GF-D8 (cell line): ENCODE results near the gene ZFR.
"Not testable (repeated sequence)": the region's sequence is repeated elsewhere in the genome, so short reads cannot be mapped to it uniquely, and the experiment has no call there.

Experiments used
- DNase-seq: peaks from one replicate; lab custom pipeline; 2025; lab: John Stamatoyannopoulos, UW

Gene ZFR

DNA sequence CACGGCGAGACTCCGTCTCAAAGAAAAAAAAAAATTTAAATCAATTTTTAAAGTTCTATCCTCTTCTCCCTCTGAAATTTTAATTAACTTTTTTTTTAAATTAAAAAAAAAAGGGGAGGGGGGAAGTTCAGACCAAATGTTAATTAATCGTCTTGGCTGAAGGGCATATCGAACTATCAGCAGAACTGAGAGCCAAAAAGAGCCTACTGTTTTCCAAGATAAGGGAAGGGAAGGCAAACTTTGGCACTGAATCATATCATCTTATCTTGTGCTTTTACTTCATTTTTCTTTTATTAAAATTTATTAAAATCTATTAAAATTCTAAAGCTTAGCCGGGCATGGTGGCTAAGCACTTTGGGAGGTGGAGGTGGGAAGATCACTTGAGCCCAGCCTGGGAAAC lies 85.9 kb downstream of the ZFR start:
- DNase-seq = no peak

DNA sequence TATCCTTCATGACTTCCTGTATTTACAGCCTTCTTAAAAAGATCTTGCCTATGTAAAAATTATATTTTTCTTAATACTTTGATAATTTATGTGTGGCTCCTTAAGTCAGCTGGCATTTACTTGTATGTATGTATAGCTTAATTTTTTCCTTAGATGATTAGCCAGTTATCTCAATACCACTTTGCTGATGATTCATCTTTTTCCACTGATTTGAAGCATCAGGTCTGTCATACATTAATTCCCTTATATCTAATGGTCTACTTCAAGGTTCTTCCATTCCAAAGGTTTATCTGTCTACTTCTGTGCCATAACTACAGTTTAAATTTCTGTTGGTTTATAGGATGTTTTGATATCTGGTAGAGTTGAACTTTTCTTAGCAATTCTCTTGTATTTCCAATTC lies 86.9 kb downstream of the ZFR start:
- DNase-seq = no peak

DNA sequence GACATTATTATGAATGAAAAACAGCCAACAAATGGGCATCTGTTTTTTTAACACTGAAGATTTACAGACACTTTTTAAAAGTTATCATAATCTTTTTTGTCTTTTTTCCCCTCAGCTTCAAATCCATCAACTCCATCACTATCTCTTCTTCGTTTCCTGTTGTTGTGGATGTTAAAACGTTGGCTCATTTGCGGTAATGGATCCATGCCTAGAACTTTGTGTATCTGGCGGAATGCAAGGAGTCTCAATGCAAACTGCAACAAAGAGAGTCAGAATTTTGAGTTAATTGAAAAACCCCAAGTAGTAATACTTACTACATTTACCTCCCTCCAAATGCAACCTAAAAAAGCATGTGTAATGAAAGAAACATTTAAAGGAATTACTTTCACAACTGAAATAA lies 88.9 kb downstream of the ZFR start:
- no peak for DNase-seq

- DNase-seq = no peak
These were observed 91.1 kb downstream of the ZFR start for GRCh38 chr5:32353420-32353819.

GRCh38 chr5:32352685-32353084 lies 91.9 kb downstream of the ZFR start:
- no peak for DNase-seq

DNA sequence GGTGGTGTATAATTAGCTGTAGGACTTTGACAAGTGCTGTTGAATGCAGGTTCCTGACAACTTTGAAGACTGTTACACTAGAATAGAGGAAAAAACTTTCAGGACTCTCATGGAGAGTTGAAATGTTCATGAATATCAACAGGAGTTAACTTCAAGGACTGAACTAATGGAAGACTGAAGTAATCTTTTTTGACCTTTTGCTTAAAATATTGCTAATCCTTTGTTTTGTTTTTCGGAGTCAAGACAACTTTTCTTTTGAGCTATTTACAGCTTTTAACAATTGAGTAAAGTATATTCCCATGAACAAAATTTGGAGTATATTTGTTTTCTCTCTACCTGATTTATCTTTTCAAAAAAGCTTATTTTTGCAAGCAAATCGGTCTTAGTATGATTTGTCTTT lies 97.7 kb downstream of the ZFR start:
- no peak for DNase-seq

DNA sequence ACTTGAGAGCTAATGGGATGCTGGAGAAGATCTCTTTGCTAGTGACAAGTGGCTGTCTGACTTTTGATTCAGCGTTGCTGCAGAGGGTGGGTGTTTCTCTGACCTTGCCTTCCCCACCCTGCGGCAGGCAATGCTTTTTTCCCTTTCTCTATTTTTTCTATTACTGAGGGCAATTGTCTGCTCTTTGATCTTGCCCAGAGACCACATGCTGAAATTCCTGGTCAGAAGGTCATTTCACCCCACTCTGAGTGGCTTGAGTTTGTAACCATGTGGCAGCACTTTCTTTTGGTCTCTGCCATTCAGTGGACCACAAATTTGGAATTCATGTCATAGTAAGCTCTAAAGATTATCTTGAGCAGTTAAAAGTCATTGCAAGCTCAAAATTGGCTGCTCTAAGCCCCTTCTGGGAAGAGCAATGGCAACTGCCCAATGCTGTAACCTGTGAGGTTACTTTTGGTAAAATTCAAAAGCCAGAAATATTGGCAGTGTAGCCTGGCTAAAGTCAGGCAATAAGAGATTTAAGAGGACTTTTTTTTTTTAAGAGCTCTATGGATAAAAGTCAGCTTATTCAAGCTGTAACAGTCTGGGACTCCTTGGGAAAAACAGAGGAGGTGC lies 101.4 kb downstream of the ZFR start:
- no peak for DNase-seq

- DNase-seq = no peak
These were observed 101.9 kb downstream of the ZFR start for GRCh38 chr5:32342656-32343055.

DNA sequence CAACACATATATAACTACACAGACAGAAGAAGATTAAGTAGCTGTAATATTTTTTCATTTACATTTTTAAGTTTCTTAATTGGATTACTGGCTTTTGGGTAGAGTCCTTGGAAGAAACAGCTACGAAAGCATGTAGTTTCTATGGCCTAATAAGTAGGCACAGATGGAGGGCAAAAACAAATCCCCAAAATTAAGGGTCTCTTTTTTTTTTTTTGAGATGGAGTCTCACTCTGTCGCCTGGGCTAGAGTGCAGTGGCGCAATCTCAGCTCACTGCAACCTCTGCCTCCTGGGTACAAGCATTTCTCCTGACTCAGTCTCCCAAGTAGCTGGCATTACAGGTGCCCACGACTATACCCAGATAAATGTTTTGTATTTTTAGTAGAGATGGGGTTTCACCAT lies 104.7 kb downstream of the ZFR start:
- no peak for DNase-seq

DNA sequence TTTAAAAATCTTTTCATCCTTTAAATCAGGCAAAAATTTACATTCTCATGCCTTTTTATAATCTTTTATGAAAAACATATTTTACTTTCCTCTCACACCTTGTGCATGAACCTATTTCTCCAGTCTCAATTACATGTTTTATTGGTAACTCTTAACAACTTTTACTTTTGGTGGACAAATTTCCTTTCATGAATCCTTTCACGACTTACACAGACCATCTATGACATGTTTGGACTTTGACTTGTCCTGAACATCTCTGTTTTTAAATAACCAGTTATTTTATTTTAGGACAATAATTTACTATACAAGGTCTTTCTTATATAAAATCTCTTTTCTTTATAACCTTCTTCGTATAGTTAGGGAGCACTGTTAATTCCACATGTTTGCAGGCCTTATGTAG lies 105.3 kb downstream of the ZFR start:
- no peak for DNase-seq

DNA sequence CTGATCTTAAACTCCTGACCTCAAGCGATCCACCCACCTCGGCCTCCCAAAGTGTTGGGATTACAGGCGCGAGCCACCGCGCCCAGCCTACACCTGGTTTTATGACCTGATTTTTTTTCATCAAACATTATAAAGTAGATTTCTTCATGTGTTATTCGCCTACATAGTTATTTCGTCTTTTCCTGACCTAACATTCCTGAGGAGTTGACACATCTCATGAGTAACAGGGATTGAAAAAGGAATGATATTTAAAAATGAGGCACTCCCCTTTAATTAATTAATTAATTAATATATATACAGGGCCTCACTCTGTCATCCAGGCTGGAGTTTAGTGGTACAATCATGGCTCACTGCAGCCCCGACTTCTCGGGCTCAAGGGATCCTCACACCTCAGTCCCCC lies 111.6 kb downstream of the ZFR start:
- DNase-seq = no peak

- no peak for DNase-seq
These were observed 112.2 kb downstream of the ZFR start for GRCh38 chr5:32332361-32332760.

- DNase-seq = no peak
These were observed 112.6 kb downstream of the ZFR start for GRCh38 chr5:32331935-32332274.

- no peak for DNase-seq
These were observed 113.2 kb downstream of the ZFR start for GRCh38 chr5:32331217-32331934.

DNA sequence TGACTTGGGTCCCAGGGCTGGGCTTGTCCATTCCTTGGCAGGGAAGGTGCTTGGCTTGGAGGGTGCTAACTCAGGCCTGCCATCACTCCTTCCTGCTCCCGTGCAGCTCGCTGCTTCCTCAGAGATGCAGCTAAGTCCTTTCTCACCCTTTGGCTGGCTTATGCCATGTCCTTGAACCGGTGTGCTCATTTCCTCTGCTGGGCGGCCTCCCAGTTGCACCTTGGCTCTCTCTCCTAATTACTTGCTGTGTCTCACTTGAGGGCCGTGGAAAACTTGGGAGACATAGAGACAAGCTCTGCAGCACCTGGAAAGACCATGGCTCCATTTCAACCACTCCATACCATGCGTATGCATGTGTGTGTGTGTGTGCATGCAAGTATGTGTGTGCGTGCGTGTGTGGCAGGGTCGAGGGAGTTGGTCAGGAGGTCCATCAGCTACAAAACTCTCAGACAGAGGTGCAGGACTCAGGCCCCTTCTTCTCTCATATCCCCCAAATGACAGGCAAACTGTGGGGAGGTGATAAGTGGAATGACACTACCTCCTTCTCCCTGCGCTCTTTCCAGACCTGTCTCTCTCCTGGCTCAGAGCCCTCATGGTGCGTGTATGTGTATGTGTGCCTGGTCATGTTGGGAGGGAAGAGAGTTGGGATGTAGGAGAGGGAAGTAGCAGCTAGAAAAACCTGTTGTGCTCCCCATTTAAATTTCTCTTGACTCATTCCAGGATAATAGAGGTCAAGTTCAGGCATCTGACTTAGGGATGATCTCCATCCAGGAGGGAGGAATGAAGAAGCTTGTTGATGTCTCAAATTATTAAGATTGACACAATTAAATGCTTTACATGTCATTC lies 114.2 kb downstream of the ZFR start:
- no peak for DNase-seq

- DNase-seq = peak; percentile 11
These were observed 115.1 kb downstream of the ZFR start for GRCh38 chr5:32329395-32329834.

- no peak for DNase-seq
These were observed 118.2 kb downstream of the ZFR start for GRCh38 chr5:32326216-32326772.

GRCh38 chr5:32325616-32326015 lies 118.9 kb downstream of the ZFR start:
- DNase-seq = no peak

GRCh38 chr5:32325062-32325461 lies 119.5 kb downstream of the ZFR start:
- DNase-seq = no peak

DNA sequence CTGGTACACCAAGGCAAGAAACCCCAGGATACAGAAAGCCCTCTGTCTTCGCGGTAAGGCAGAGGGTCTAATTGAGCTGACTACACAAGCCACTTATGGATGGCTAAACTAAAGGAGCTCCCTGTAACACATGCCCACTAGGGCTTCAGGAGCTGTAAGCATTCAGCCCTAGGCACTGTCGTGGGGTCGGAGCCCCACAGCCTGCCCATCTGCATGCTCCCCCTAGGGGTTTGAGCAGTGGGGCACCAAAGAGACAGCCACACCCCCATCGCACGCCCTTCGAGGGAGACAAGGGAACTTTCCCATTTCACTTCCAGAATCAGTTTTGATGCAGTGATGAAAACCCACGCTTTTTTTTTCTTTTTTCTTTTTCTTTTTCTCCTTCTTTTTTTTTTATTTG lies 120.8 kb downstream of the ZFR start:
- DNase-seq = no peak

GRCh38 chr5:32322882-32323281 lies 121.7 kb downstream of the ZFR start:
- no peak for DNase-seq

GRCh38 chr5:32321787-32322186 lies 122.8 kb downstream of the ZFR start:
- not testable (repeated sequence) for DNase-seq

GRCh38 chr5:32320576-32320975 lies 124.0 kb downstream of the ZFR start:
- no peak for DNase-seq
